HCEC 1CT (cell line): ENCODE measurements around the gene OR4D1.
"Not testable (repeated sequence)": the region's sequence is repeated elsewhere in the genome, so short reads cannot be mapped to it uniquely, and the experiment has no call there.

ENCODE experiments used
- DNase-seq: peaks from one replicate; pipeline ENCODE4 v3.0.0-alpha.2; 2017

OR4D1 gene

GRCh38 chr17:58147930-58148434 is at the start of gene OR4D1:
Gene OR4D1, plus strand, starts transcription at chr17:58148384. Its CDS starts 6,770 bp downstream, at chr17:58155154.
- DNase-seq: no peak

DNA sequence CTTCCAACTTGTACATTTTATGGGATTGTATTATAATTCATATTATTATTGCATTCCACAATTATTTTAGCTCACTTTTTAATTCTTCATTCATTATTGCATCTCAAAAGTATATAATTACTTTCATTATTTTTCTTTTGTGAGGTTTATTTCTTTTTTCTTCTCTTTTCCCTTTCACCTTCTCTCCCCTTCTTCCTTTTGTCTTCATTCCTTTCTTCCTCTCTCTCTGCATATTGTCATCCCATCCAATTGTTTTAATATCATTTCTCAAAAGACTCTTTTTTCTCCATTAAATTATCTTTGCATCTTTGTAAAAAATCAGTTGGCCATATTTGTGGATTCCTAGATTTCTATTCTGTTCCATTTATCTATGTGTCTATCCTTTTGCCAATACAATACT is 47.7 kb upstream of the OR4D1 start:
- DNase-seq: no peak

GRCh38 chr17:58101898-58102297 is 46.3 kb upstream of the OR4D1 start:
- DNase-seq: not testable (repeated sequence)

DNA sequence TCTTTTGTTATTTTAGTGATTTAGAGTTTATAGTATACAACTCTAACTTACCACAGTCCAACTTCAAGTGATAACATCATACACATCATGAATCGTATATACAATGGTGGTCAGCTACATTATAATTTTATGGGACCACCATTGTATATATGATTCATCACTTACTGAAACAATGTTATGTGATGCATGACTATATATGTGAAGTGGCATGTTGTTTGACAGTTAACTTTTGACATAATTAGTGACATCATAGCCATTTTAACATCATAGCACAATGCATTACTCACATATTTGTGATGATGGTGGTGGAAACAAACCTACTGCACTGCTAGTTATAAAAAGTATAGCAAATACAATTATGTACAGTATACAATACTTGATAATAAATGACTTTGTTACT is 43.1 kb upstream of the OR4D1 start:
- no peak for DNase-seq

DNA sequence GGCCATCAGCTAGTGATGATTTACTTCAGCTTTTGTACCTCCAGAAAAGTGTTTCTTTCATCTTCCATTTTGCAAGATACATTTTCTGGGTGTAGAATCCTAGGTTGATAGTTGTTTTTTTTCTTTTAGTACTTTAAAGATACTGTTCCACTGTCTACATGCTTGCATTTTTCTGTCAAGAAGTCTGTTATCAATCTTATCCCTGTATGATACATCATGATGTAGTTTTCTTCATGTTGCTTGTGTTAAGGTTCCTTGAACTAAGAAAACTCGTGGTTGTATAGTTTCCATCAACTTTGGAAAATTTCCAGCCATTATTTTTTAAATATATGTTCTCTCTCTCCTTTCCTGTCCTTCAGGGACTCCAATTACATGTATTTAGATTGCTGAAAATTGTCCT is 40.9 kb upstream of the OR4D1 start:
- DNase-seq: no peak

DNA sequence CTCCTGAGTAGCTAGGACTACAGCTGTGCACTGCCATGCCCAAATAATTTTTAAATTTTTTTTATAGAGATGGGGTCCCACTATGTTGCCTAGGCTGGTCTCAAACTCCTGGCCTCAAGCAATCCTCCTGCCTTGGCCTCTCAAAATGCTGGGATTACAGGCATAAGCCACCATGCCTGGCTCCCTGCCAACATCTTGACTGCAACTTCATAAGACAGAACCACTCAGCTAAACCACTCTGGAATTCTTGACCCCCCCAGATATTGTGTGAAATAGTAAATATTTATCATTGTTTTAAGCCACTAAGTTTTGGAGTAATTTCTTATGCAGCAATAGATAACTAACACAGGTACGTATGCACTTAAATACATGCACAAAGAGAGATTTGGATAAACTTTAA is 39.0 kb upstream of the OR4D1 start:
- no peak for DNase-seq

- DNase-seq: no peak
These were observed 38.2 kb upstream of the OR4D1 start for GRCh38 chr17:58110012-58110411.

GRCh38 chr17:58111676-58112075 is 36.5 kb upstream of the OR4D1 start:
- DNase-seq: no peak

- DNase-seq: peak; percentile 42
These were observed 35.1 kb upstream of the OR4D1 start for GRCh38 chr17:58112970-58113631.

DNA sequence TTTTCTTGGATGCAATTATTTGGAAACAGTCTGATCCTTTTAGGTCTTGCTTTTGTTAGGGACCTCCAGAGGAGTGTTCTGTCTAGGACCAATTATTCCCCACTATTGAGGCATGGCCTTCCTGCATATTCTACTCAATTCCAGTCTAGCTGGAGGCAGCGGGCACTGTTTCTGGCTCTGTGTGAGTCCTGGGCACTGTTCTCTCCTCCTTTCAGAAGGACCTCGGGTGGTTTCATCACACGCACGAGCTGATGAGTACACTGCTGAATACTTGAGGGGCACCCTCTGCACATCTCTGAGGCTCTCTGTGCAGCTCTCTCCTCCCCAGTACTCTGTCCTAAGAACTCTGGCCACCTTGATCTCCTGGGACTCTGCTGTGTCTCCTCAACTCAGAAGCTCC is 34.2 kb upstream of the OR4D1 start:
- DNase-seq: no peak

- DNase-seq: no peak
These were observed 30.8 kb upstream of the OR4D1 start for GRCh38 chr17:58117382-58117781.

DNA sequence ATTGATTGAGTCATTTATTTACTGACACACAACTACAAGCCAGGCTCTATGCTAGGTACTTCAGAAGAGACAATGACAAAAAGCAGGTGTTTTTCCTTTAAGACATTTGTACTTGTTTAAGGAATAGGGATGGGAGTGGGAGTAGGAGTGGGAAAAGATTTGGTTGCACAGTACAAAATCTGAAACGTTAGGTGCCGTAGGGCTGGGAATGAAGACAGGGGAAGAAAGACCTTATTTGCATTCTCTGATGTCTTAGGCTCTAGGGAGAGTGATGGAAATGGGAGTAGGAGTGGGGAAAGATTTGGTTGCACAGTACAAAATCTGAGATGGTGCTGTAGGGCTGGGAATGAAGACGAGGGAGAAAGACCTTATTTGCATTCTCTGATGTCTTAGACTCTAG is 28.7 kb upstream of the OR4D1 start:
- DNase-seq: no peak

DNA sequence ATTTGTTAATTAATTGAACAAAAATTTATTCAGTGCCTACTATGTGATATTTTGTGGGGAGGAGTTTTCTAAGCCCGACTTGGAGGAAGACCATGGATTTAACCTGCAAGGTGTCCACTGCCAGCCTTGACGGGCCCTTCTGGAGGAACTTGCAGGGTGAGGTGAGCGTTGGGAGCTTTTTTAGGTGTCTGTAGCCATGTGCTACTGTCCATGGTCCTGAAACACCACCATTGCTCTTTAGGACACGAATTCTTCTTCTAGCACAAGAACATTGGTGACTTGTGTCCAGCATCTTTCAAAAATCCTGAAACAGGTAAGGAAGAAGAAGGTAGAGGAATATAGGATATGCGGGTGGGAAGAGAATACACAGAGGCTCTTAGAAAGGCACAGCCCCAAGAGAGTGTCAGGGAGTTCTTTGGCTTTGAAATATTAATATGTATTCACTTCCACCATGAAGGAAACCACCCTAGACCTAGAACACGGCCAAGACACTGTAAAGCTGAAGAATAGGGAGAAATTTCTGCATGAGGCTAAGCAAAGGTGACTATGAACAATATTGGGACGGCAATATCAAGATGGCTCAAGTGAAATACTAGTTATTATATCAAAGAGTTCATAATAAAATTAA is 27.9 kb upstream of the OR4D1 start:
- DNase-seq: peak; percentile 3

GRCh38 chr17:58121925-58122324 is 26.3 kb upstream of the OR4D1 start:
- peak; percentile 49 for DNase-seq

GRCh38 chr17:58127846-58128245 is 20.3 kb upstream of the OR4D1 start:
- no peak for DNase-seq

DNA sequence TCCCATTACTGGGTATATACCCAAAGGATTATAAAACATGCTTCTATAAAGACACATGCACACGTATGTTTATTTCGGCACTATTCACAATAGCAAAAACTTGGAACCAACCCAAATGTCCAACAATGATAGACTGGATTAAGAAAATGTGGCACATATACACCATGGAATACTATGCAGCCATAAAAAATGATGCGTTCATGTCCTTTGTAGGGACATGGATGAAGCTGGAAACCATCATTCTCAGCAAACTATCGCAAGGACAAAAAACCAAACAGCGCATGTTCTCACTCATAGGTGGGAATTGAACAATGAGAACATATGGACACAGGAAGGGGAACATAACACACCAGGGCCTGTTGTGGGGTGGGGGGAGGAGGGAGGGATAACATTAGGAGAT is 15.5 kb upstream of the OR4D1 start:
- DNase-seq: not testable (repeated sequence)

DNA sequence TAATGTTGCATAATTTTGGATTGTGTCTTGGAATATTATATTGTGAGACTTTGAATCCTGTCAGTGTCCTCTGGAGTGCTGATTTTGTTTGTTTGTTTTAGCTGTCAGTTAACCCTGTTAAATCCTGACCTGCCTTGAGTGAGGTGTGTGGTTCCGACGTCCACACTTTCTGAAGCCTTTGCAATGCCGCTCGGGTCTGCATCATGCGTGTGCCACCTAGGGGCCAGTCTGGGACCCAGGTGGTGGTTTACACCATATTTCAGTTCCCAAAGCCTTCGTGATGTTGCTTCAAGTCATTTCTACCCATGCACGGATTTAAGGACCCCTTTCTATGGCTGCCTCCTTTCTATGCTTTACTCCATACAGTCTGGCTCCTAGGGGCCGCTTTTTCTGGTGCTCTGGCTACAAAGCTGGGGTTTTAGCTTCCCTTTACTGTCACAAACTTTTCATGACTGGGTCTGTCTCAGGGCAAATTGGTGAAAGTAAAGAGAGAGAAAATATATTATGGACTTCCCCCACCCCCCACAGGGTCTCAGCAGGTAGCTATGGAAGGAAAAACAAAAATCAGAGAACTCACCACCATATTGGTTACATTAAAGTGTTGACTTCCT is 11.4 kb upstream of the OR4D1 start:
- DNase-seq: no peak

GRCh38 chr17:58141505-58141904 is 6.7 kb upstream of the OR4D1 start:
- no peak for DNase-seq

GRCh38 chr17:58143335-58143734 is 4.8 kb upstream of the OR4D1 start:
- DNase-seq: not testable (repeated sequence)

DNA sequence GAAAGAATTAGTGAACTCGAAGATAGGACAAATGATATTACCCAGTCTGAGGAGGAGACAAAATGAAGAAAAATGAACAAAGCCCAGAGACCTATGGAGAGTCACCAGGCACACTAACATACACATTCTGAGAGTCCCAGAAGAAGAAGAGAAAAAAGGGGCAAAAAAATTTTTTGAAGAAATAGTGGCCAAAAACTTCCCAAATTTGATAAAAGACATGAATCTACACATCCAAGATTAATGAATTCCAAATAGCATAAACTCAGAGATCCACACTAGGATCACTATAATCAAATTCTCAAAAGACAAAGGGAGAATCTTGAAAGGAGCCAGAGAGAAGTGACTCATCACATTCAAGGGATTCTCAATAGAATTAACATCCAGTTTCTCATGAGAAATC is 3.4 kb upstream of the OR4D1 start:
- no peak for DNase-seq

DNA sequence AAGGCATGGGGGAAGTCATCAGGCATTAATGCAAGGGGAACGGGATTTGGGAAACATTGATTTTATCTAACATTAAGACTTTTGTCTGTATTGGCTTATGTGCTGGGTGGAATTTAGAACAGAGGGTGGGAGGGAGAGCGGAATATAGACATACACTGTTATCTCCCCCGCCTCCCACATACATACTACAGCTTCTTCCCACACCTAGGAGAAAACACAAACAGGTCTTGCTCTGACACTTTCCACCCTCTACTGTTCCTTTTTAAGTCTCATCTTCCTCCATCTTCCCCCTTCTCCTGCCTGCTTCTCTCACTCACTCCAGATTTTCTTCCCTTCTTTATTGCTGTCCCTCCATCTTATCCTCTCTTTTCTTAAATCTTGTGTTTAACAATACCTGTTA is 425 bp downstream of the OR4D1 start:
- no peak for DNase-seq

GRCh38 chr17:58150394-58150793 is 2.2 kb downstream of the OR4D1 start:
- no peak for DNase-seq

DNA sequence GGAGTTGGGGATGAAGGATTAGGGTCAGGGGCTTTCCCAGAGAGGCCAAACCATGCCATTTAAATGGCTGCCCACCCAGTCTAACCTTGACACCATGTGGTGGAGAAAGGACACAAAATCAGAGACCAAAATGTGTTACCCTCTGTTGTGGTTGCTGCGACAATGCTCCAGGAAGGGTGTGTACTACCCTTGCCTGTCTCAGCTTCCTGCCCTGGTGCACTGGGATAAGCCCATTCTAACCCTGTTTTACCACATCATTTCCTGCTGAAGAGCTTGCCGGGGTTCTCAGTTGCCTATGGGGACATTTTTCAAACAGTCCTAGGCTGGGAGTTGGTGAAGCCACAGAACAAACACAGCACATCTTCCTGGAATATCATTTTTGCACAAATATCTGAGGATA is 4.9 kb downstream of the OR4D1 start:
- no peak for DNase-seq

GRCh38 chr17:58153671-58154070 is 5.5 kb downstream of the OR4D1 start:
- DNase-seq: no peak
